GM12878 (cell line): ENCODE measurements around the gene LTBP3. TPM values are rescaled to one million over a fixed set of nuclear protein-coding genes. Genes with fewer than 3 reads are reported as not detected.

ENCODE experiments used
- ATAC-seq: fragments of 200-7000 bp; cut with Tn5 transposase; 3 replicates; pipeline ENCODE4 v1.9.1; 2020; ENCODE audit warnings: mild to moderate bottlenecking, moderate library complexity
- BruUV-seq: library from RNA; stranded (reverse); fragments of 400-500 nt; replicated peaks from 2 replicates; lab custom pipeline; 2021; lab: Mats Ljungman, UMichigan
- CTCF ChIA-PET: fragments of 300-600 bp; sonication (Branson Sonifier 250); formaldehyde crosslinking; extraction: SDS; loops from one replicate; lab custom pipeline; 2021; ENCODE audit warnings: inconsistent platforms; lab: Yijun Ruan, JAX
- POLR2A ChIA-PET: fragments of 350-600 bp; formaldehyde crosslinking; extraction: SDS; loops from one replicate; lab custom pipeline; 2021; ENCODE audit warnings: inconsistent platforms; lab: Charles Lee
- RAD21 ChIA-PET: fragments of 300-600 bp; sonication (Branson Sonifier 250); formaldehyde crosslinking; loops from one replicate; lab custom pipeline; 2023; ENCODE audit warnings: antibody characterized with exemption; ENCODE audit not compliant: unreplicated experiment; lab: Charles Lee
- SMC1A ChIA-PET: fragments of 300-600 bp; sonication (Branson Sonifier 250); formaldehyde crosslinking; loops from one replicate; lab custom pipeline; 2023; ENCODE audit not compliant: unreplicated experiment, uncharacterized antibody; lab: Charles Lee
- DNase-seq: peaks from one replicate; pipeline ENCODE4 v3.0.0-alpha.2; 2011; ENCODE audit warnings: low read depth, low spot score
- FAIRE-seq: peaks from 3 replicates; lab custom pipeline; 2011; peaks lifted over from hg19 to GRCh38; lab: Jason Lieb, UNC
- H2AFZ ChIP-seq: 2 replicates; pipeline ENCODE4 v1.6.0; 2011; ENCODE audit warnings: low read depth, low read length, control low read depth; ENCODE audit not compliant: control insufficient read depth
- H3K27ac ChIP-seq: 2 replicates; pipeline ENCODE4 v1.5.1; 2011; ENCODE audit warnings: control low read depth; ENCODE audit not compliant: control insufficient read depth, insufficient read depth
- H3K27me3 ChIP-seq, 2 experiments: replicated peaks in 1 of 2; 2 replicates each; pipeline versions ENCODE4 v1.6.0 to v1.6.1; 2011; ENCODE audit warnings: low read length in 1 of 2; ENCODE audit not compliant: control insufficient read depth in 2 of 2, insufficient read depth in 2 of 2
- H3K36me3 ChIP-seq, 2 experiments: 2 replicates each; pipeline ENCODE4 v1.5.1; 2011; ENCODE audit warnings: low read length in 1 of 2; ENCODE audit not compliant: control insufficient read depth in 2 of 2, insufficient read depth in 2 of 2
- H3K4me1 ChIP-seq: 2 replicates; pipeline ENCODE4 v1.6.1; 2011; ENCODE audit warnings: mild to moderate bottlenecking, low read length, moderate library complexity, mixed read lengths; ENCODE audit not compliant: control insufficient read depth, insufficient read depth
- H3K4me2 ChIP-seq: 2 replicates; pipeline ENCODE4 v1.6.0; 2011; ENCODE audit warnings: control low read depth; ENCODE audit not compliant: control insufficient read depth, insufficient read depth
- H3K4me3 ChIP-seq: fragments of 200-600 bp; sonication (generic); 2 replicates; pipeline ENCODE4 v1.5.1; 2016
- H3K79me2 ChIP-seq: 2 replicates; pipeline ENCODE4 v1.6.0; 2011; ENCODE audit warnings: low read length; ENCODE audit not compliant: control insufficient read depth, insufficient read depth
- H3K9ac ChIP-seq: 2 replicates; pipeline ENCODE4 v1.8.0; 2011; ENCODE audit warnings: low read length, control low read depth, mixed read lengths; ENCODE audit not compliant: control insufficient read depth, insufficient read depth
- H3K9me3 ChIP-seq: replicated peaks from 3 replicates; pipeline ENCODE4 v1.5.1; 2011; ENCODE audit warnings: mild to moderate bottlenecking, low read length; ENCODE audit not compliant: control insufficient read depth, insufficient read depth
- H4K20me1 ChIP-seq: 2 replicates; pipeline ENCODE4 v1.6.0; 2011; ENCODE audit not compliant: control insufficient read depth, insufficient read depth
- ATF7 ChIP-seq: fragments of 450-650 bp; IDR thresholded peaks from 2 replicates; pipeline ENCODE4 v1.6.1; 2016; ENCODE audit warnings: low read depth, mild to moderate bottlenecking
- BACH1 ChIP-seq: fragments of 450-650 bp; IDR thresholded peaks from 2 replicates; pipeline ENCODE4 v1.6.1; 2017; ENCODE audit warnings: mild to moderate bottlenecking, borderline replicate concordance
- BHLHE40 ChIP-seq, 2 experiments: fragments of 450-650 bp in 1 of 2; IDR thresholded peaks; 2 replicates each; pipeline ENCODE4 v1.6.1; 2011 to 2017; ENCODE audit warnings: low read depth in 2 of 2, borderline replicate concordance in 1 of 2, improper control_type of control experiment in 1 of 2, low read length in 1 of 2, mild to moderate bottlenecking in 1 of 2
- CBX3 ChIP-seq: fragments of 200-600 bp; sonication (generic); IDR thresholded peaks from 2 replicates; pipeline ENCODE4 v1.6.1; 2016; ENCODE audit warnings: low read depth, borderline replicate concordance
- FOS ChIP-seq: IDR thresholded peaks from 3 replicates; pipeline ENCODE4 v1.6.1; 2011; ENCODE audit warnings: borderline replicate concordance; ENCODE audit not compliant: insufficient read length; ENCODE audit errors: extremely low read depth
- GATAD2B ChIP-seq: fragments of 450-650 bp; conservative IDR thresholded peaks from 2 replicates; pipeline ENCODE4 v1.6.1; 2017; ENCODE audit warnings: low read depth, mild to moderate bottlenecking, moderate library complexity
- LARP7 ChIP-seq: fragments of 450-650 bp; IDR thresholded peaks from 2 replicates; pipeline ENCODE4 v1.6.1; 2017; ENCODE audit warnings: mild to moderate bottlenecking
- MLLT1 ChIP-seq: fragments of 450-650 bp; IDR thresholded peaks from 2 replicates; pipeline ENCODE4 v1.6.1; 2016; ENCODE audit warnings: mild to moderate bottlenecking
- YBX1 ChIP-seq: fragments of 450-650 bp; IDR thresholded peaks from 2 replicates; pipeline ENCODE4 v1.6.1; 2016; ENCODE audit warnings: antibody characterized with exemption
- WGBS: methylation state at CpG from one replicate; pipeline ENCODE4 v1.1.6; 2016; ENCODE audit warnings: low lambda C conversion rate; ENCODE audit not compliant: insufficient replicate concordance, insufficient coverage; ENCODE audit errors: missing lambda C conversion rate; 5-methylcytosine and 5-hydroxymethylcytosine counted together
- in situ Hi-C: fragments of 300-500 bp; cut with MboI; formaldehyde crosslinking; loops from 9 replicates; pipeline ENCODE4 v1.14.3; 2018; ENCODE audit warnings: mixed read lengths
- intact Hi-C: fragments of 100-400 bp; cut with micrococcal nuclease; formaldehyde crosslinking; loops from one replicate; pipeline ENCODE4 v1.14.2; 2022; ENCODE audit not compliant: unreplicated experiment
- polyA plus RNA-seq, 11 experiments: library from polyadenylated mRNA; depleted of rRNA in 4 of 11; unstranded in 6 of 11; stranded (reverse) in 5 of 11; fragments of >200 nt; fragmentation: Nextera tagmentation in 4 of 11; fragmentation: Illumina TruSeq in 1 of 11; extraction: Ambion mirVana in 4 of 11; extraction: Trizol in 1 of 11; gene quantifications; 1 replicate in 1 of 11; 2 replicates in 10 of 11; pipeline versions ENCODE4 v1.2.1 to v1.2.3, GENCODE V29; 2011 to 2016; ENCODE audit warnings: inconsistent platforms in 2 of 11, missing spikeins in 2 of 11, low read depth in 1 of 11
- total RNA-seq, 4 experiments: library from RNA; depleted of rRNA in 3 of 4; stranded (reverse); fragments of >200 nt in 3 of 4; fragmentation: Illumina TruSeq in 1 of 4; extraction: Trizol in 1 of 4; gene quantifications; 2 replicates each; pipeline versions ENCODE4 v1.2.1 to v1.2.3, GENCODE V29; 2013 to 2021

The LTBP3 gene
- total and polyA plus RNA-seq, 10 of the 15 experiments (the other 5 are each of a cell fraction or from before 2014, with no cell fraction given) = 2.2 to 12.2 (median 6.2) TPM; not detected in 2

GRCh38 chr11:65541093-65541982 is 16.8 kb downstream of the LTBP3 start:
- CTCF ChIA-PET = interaction anchor here (0.5 to 4.2 kb wide), 27 partner anchors 9 to 263 kb away, joined by 3 to 89 read pairs (median 6); partner anchors contain the start of genes DPF2, EHBP1L1, FAM89B and KCNK7
- Histone ChIP-seq H3K79me2 (no peaks in the 10 kb centered on the region), H2AFZ (peak overlapping the region; percentile 96), H3K9ac (peak overlapping the region; percentile 62; the same call in 1 of the 2 replicates), H3K27me3 (no peaks in the 10 kb centered on the region), H3K27ac (peak overlapping the region; percentile 61), H4K20me1 (no peaks in the 10 kb centered on the region), H3K4me1 (peaks cover 11% of the 10 kb centered on the region), H3K9me3 (no peaks in the 10 kb centered on the region), H3K36me3 (peaks cover 1 to 5% of the 10 kb centered on the region in 2 experiments; a peak in 3 of 4 replicates), H3K4me3 (peak overlapping the region; percentile 72; the same call in 1 of the 2 replicates), H3K4me2 (peak overlapping the region; percentile 97)
- BruUV-seq = no TSS peak
- SMC1A ChIA-PET = interaction anchor here (0.6 to 4.1 kb wide), 11 partner anchors 10 to 276 kb away, joined by 3 to 48 read pairs (median 7); partner anchors contain the start of genes EHBP1L1, FAM89B, MAP3K11 and PCNX3
- TF ChIP-seq FOS (no peak), LARP7 (no peak; the same call in 1 of the 2 replicates), CBX3 (no peak), BACH1 (0 out of 2 replicates have a peak, but pooled peaks have one; percentile 2), YBX1 (no peak), GATAD2B (peak; percentile 19; the same call in 1 of the 2 replicates), BHLHE40 (IDR thresholded peaks at IDR 0.05; ENCODE audit: borderline replicate concordance in 1 of 2, low read depth in 2 of 2, low read length in 1 of 2) (no peak), MLLT1 (0 out of 2 replicates have a peak, but pooled peaks have one; percentile 12), ATF7 (0 out of 2 replicates have a peak, but pooled peaks have one; percentile 6)
- intact Hi-C loops (loop anchor here (1.0 to 2.0 kb wide), 2 partner anchors 29 to 73 kb away; partner anchors contain the start of genes MAP3K11, PCNX3 and ZNRD2), in situ Hi-C loops (no loop called here)
- ATAC-seq = no peak
- FAIRE-seq = no peak
- 28% methylated on average over 18 of the region's 18 CpGs for WGBS
- no peak for DNase-seq
- RAD21 ChIA-PET = interaction anchor here (0.6 to 4.1 kb wide), 20 partner anchors 8 to 316 kb away, joined by 3 to 58 read pairs (median 4); partner anchors contain the start of genes FAM89B, MALAT1, PCNX3 and RELA
- POLR2A ChIA-PET = interaction anchor here (0.5 to 3.7 kb wide), 16 partner anchors 11 to 122 kb away, joined by 3 to 34 read pairs (median 5); partner anchors contain the start of genes EHBP1L1, FAM89B, MAP3K11 and PCNX3
